Measurements from ENCODE around the gene BIN1.

Gene BIN1

GRCh38 chr2:127103243-127104165, 3.5 kb downstream of the BIN1 start:
- no peak for DNase-seq (ENCODE audit: low spot score)

GRCh38 chr2:127102521-127103242, 4.3 kb downstream of the BIN1 start:
- DNase-seq (ENCODE audit: low spot score): no peak

GRCh38 chr2:127101756-127102477, 5.0 kb downstream of the BIN1 start:
- DNase-seq (ENCODE audit: low spot score): no peak

GRCh38 chr2:127101048-127101611, 5.8 kb downstream of the BIN1 start:
- no peak for DNase-seq (ENCODE audit: low spot score)

GRCh38 chr2:127100251-127101047, 6.5 kb downstream of the BIN1 start:
- no peak for DNase-seq (ENCODE audit: low spot score)

- no peak for DNase-seq (ENCODE audit: low spot score)
Observed at GRCh38 chr2:127098711-127099110, 8.2 kb downstream of the BIN1 start.

- DNase-seq (ENCODE audit: low spot score): no peak
Observed at GRCh38 chr2:127097841-127098651, 8.9 kb downstream of the BIN1 start.

GRCh38 chr2:127097471-127097765, 9.5 kb downstream of the BIN1 start:
- no peak for DNase-seq (ENCODE audit: low spot score)

- no peak for DNase-seq (ENCODE audit: low spot score)
Observed at GRCh38 chr2:127096718-127097470, 10.1 kb downstream of the BIN1 start.

- no peak for DNase-seq (ENCODE audit: low spot score)
Observed at GRCh38 chr2:127096280-127096679, 10.7 kb downstream of the BIN1 start.

- DNase-seq (ENCODE audit: low spot score): no peak
Observed at GRCh38 chr2:127095784-127096183, 11.2 kb downstream of the BIN1 start.

GRCh38 chr2:127095367-127095641, 11.7 kb downstream of the BIN1 start:
- DNase-seq (ENCODE audit: low spot score): no peak

GRCh38 chr2:127094509-127095366, 12.2 kb downstream of the BIN1 start:
- no peak for DNase-seq (ENCODE audit: low spot score)

GRCh38 chr2:127093648-127094210, 13.2 kb downstream of the BIN1 start:
- DNase-seq (ENCODE audit: low spot score): no peak

GRCh38 chr2:127092901-127093516, 13.9 kb downstream of the BIN1 start:
- DNase-seq (ENCODE audit: low spot score): no peak

- DNase-seq (ENCODE audit: low spot score): no peak
Observed at GRCh38 chr2:127092306-127092705, 14.6 kb downstream of the BIN1 start.

- DNase-seq (ENCODE audit: low spot score): no peak
Observed at GRCh38 chr2:127091886-127092285, 15.1 kb downstream of the BIN1 start.

GRCh38 chr2:127091148-127091547, 15.8 kb downstream of the BIN1 start:
- DNase-seq (ENCODE audit: low spot score): no peak

Measured in hematopoietic multipotent progenitor cell treated with erythropoietin and hydrocortisone succinate and interleukin-3 and kit ligand, for 15 days (in vitro differentiated cells).